ENCODE measurements around the gene EXOC2. TPM values are rescaled to one million over a fixed set of nuclear protein-coding genes. Genes with fewer than 3 reads are reported as not detected.

The EXOC2 gene
- total RNA-seq, 2 donors from 2014 or later, result 12.9 to 16.1 TPM

DNA sequence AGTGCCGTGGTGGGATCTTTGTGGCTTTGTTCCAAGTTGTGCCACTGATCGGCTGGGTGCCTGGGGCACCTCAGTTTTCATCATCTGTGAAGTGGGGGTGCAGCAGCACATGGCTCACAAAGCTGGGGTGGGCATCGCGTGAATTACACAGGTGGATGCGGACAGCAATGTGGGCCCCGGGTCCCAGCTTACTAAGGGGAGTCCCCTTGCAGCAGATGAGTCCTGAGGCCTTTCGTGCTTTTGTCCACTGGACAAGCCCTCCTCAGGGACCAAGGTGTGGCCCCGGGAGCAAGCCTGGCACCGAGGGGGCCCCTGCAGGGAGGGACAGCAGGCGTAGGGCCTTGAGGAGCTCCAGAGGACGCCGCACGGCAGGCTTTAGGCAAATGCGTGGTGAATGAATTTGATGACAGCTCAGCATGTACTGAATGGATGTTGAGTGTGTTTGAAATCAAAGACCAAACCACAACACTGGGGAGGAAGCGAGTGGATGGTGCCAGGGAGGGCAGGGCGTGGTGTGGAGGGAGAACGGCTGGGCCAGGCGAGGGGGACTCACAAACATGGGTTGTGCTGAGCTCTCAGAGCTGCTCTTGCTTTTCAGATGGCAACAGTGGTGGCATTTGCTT is 248.2 kb downstream of the EXOC2 start:
- no peak for DNase-seq (ENCODE audit: low spot score)
- Histone ChIP-seq H3K36me3 (no peaks in the 10 kb centered on the region), H3K4me1 (no peaks in the 10 kb centered on the region), H3K27ac (no peak overlapping the region), H3K27me3 (no peaks in the 10 kb centered on the region), H3K9me3 (no peaks in the 10 kb centered on the region), H3K4me3 (no peak overlapping the region)
- no peak for TF ChIP-seq CTCF (IDR thresholded peaks at IDR 0.05)

DNA sequence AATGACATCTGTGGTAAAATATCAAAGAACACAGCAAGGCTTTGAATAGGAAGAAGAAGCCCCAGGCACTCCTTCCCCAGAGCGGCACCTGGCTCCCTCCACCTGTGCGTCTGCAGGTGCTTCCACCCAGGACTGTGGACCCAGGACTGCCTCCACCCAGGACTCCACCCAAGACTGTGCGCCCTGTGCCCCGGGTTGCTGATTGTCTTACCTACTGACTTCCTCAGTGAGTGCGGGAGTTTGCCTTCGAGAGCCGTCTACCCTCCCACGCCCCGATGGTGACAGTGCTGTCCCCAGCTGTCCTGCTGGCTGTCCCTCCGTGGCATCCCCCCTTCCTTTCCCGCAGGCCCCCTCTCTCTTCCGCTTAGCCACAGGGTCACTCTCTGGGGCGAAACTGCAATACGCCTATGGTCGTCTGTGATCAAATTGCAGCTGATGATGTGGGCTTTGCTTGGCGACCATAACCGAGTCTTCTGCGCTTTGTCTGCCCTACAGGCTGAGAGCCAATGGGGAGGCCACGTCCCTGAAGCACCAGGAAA is 249.2 kb downstream of the EXOC2 start:
- H3K36me3 ChIP-seq, result no peaks in the 10 kb centered on the region
- H3K4me1 ChIP-seq, result no peaks in the 10 kb centered on the region
- no peak for DNase-seq (ENCODE audit: low spot score)
- no peak overlapping the region for H3K4me3 ChIP-seq
- no peaks in the 10 kb centered on the region for H3K27me3 ChIP-seq
- TF ChIP-seq CTCF (IDR thresholded peaks at IDR 0.05), result no peak
- no peaks in the 10 kb centered on the region for H3K9me3 ChIP-seq
- H3K27ac ChIP-seq, result no peak overlapping the region

GRCh38 chr6:441126-441920 is 251.6 kb downstream of the EXOC2 start:
- Histone ChIP-seq H3K27me3 (no peaks in the 10 kb centered on the region), H3K27ac (no peak overlapping the region), H3K4me1 (peaks cover 0 to 3% of the 10 kb centered on the region in 2 donors), H3K9me3 (no peaks in the 10 kb centered on the region), H3K36me3 (no peaks in the 10 kb centered on the region), H3K4me3 (no peak overlapping the region)
- no peak for DNase-seq (ENCODE audit: low spot score)
- TF ChIP-seq CTCF (IDR thresholded peaks at IDR 0.05), result no peak

DNA sequence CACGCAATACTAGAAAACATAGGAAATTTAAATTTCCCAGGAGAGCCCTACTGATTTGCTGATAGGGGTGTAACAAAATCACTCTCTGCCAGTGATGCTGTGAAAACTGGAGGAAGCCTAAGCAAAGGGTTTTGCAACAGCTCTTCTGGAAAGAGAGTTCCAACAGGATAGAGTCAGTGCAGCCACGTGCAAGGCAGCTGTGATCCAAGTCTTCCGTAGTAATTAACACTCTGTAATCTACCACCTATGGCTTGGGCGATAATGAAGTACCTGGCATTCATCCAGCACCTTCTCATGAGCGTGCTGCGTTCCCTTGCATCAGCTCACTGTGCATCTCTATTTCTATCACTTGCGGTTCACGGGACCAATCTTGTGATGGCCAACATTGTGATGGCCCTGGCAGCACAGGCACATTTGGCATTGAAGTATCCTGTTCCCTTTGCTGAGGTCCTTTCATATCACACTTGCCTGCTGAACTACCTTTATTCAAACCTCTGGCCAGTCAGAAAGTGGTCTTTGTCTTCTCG is 253.2 kb downstream of the EXOC2 start:
- Histone ChIP-seq H3K36me3 (no peaks in the 10 kb centered on the region), H3K4me3 (no peak overlapping the region), H3K4me1 (peaks cover 0 to 7% of the 10 kb centered on the region in 2 donors), H3K27me3 (no peaks in the 10 kb centered on the region), H3K27ac (peak overlapping the region; percentile 10 to 64), H3K9me3 (no peaks in the 10 kb centered on the region)
- no peak for TF ChIP-seq CTCF (IDR thresholded peaks at IDR 0.05)
- peak; percentile 69 for DNase-seq (ENCODE audit: low spot score)

DNA sequence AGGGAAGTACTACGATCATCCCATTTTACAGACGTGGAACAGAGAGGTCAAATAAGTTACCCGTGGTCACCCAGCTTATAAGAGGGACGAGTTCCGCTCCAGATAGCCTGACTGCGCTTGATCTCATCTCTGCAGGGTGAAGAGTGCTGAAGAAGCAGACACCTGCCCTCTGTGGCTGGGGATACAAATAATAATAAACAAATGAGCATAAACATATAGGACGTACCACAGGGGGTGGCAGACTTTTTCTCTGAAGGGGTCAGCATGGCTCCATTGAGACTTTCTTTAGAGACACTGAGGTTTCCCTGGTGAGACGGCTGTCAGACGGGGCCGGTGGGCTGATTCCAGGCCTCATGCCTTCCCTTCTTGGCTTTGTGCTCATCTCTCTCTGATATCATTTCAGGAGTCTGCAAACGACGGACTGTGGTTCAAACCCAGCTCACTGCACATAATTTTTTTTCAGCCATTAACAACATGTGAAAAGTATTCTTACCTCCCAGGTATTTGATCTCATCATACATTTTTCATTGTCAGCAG is 254.2 kb downstream of the EXOC2 start:
- Histone ChIP-seq H3K27me3 (no peaks in the 10 kb centered on the region), H3K9me3 (no peaks in the 10 kb centered on the region), H3K36me3 (no peaks in the 10 kb centered on the region), H3K4me3 (no peak overlapping the region), H3K4me1 (peaks cover 0 to 7% of the 10 kb centered on the region in 2 donors), H3K27ac (no peak overlapping the region)
- TF ChIP-seq CTCF (IDR thresholded peaks at IDR 0.05), result no peak
- DNase-seq (ENCODE audit: low spot score), result peak; percentile 43

Measured in right atrium auricular region (tissue), 2 donors.